Type B pancreatic cell (in vitro differentiated cells): ENCODE data around the gene IL12RB1. TPM values are rescaled to one million over a fixed set of nuclear protein-coding genes. Genes with fewer than 3 reads are reported as not detected.
"Not testable (repeated sequence)": the region's sequence is repeated elsewhere in the genome, so short reads cannot be mapped to it uniquely, and the experiment has no call there.

Source experiments
- DNase-seq: peaks from one replicate; pipeline ENCODE4 v3.0.0; 2021; ENCODE audit warnings: mixed read lengths; ENCODE audit not compliant: unreplicated experiment; ENCODE audit errors: extremely low spot score
- H3K27ac Mint-ChIP-seq: 2 replicates; pipeline ENCODE4 v1.8.0; 2021; ENCODE audit warnings: mild to moderate bottlenecking, mixed read lengths
- H3K27me3 Mint-ChIP-seq: 2 replicates; pipeline ENCODE4 v1.8.0; 2021; ENCODE audit warnings: mixed read lengths
- H3K36me3 Mint-ChIP-seq: 2 replicates; pipeline ENCODE4 v1.8.0; 2021; ENCODE audit warnings: mixed read lengths
- H3K4me1 Mint-ChIP-seq: one replicate; pipeline ENCODE4 v1.8.0; 2021; ENCODE audit warnings: mixed read lengths; ENCODE audit not compliant: unreplicated experiment
- H3K4me3 Mint-ChIP-seq: 2 replicates; pipeline ENCODE4 v1.8.0; 2021; ENCODE audit warnings: mild to moderate bottlenecking, mixed read lengths
- H3K9me3 Mint-ChIP-seq: 2 replicates; pipeline ENCODE4 v1.8.0; 2021; ENCODE audit warnings: mixed read lengths
- CTCF ChIP-seq: fragments of 200-600 bp; sonication (generic); conservative IDR thresholded peaks from 2 replicates; pipeline ENCODE4 v1.5.0; 2021; ENCODE audit warnings: antibody characterized with exemption, mild to moderate bottlenecking
- total RNA-seq: library from RNA; stranded (reverse); gene quantifications from 2 replicates; pipeline ENCODE4 v1.2.1, GENCODE V29; 2021; ENCODE audit warnings: low replicate concordance

The IL12RB1 gene
- total RNA-seq, 1 donor from 2014 or later, result not detected

- no peak for TF ChIP-seq CTCF
- Mint-ChIP-seq H3K36me3 (no peaks in the 10 kb centered on the region), H3K4me1 (no peaks in the 10 kb centered on the region), H3K27me3 (peaks cover 21% of the 10 kb centered on the region), H3K4me3 (no peak overlapping the region), H3K9me3 (no peaks in the 10 kb centered on the region), H3K27ac (peak overlapping the region; percentile 84)
- DNase-seq, result no peak
These were observed 41.3 kb downstream of the IL12RB1 start for GRCh38 chr19:18045307-18046050.

DNA sequence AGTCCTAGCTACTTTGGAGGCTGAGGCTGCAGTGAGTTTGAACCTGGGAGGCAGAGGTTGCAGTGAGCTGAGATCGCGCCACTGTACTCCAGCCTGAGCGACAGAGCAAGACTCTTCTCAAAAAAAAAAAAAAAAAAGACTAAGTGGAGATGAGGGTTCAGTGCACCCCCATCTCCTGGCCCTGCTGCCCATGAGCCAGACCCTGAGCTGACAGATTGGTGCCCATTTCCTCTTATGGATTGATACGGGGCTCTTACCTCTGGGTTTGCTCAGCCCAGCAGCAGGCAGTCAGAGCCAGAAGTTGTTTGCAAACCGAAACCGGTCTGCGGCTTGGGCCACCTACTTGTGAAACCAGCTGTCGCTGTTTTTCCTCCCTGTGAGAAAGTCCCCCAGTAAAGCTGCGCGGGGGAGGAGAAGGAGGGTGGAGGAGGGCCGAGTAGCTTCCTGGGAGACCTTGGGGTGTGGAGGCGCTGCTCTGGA lies 41.9 kb downstream of the IL12RB1 start:
- no peak for TF ChIP-seq CTCF
- no peak for DNase-seq
- H3K27ac Mint-ChIP-seq, result peak overlapping the region; percentile 84

GRCh38 chr19:18043676-18044075 lies 43.1 kb downstream of the IL12RB1 start:
- DNase-seq, result no peak
- no peaks in the 10 kb centered on the region for H3K9me3 Mint-ChIP-seq
- H3K4me3 Mint-ChIP-seq, result no peak overlapping the region
- H3K4me1 Mint-ChIP-seq, result no peaks in the 10 kb centered on the region
- H3K36me3 Mint-ChIP-seq, result no peaks in the 10 kb centered on the region
- peaks cover 17% of the 10 kb centered on the region for H3K27me3 Mint-ChIP-seq
- no peak overlapping the region for H3K27ac Mint-ChIP-seq
- TF ChIP-seq CTCF, result no peak

More for the DNA sequence above, 41.9 kb downstream of the IL12RB1 start:
- H3K9me3 Mint-ChIP-seq, result no peaks in the 10 kb centered on the region
- H3K4me1 Mint-ChIP-seq, result no peaks in the 10 kb centered on the region
- H3K4me3 Mint-ChIP-seq, result no peak overlapping the region
- H3K27me3 Mint-ChIP-seq, result peaks cover 17% of the 10 kb centered on the region
- H3K36me3 Mint-ChIP-seq, result no peaks in the 10 kb centered on the region

DNA sequence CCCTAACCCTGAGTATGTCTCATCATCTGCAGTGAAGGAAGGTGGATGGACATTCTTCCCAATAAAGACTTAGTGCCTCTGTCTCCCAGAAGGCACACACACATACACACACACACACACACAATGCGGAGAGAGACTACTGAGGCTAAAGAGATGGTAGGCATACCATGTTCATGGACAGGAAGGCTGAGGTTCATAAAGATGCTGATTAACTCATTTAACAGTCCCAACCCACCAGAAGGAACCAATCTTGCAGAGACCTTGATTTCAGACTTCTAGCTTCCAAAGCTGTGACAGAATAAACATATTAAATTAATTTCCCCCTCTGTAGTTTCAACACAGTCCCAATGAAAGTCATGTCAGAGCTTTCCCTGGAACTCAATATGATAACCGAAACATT lies 45.7 kb downstream of the IL12RB1 start:
- H3K36me3 Mint-ChIP-seq, result no peaks in the 10 kb centered on the region
- no peak for DNase-seq
- peaks cover 12% of the 10 kb centered on the region for H3K27me3 Mint-ChIP-seq
- H3K27ac Mint-ChIP-seq, result no peak overlapping the region
- H3K4me3 Mint-ChIP-seq, result no peak overlapping the region
- no peaks in the 10 kb centered on the region for H3K4me1 Mint-ChIP-seq
- H3K9me3 Mint-ChIP-seq, result no peaks in the 10 kb centered on the region
- TF ChIP-seq CTCF, result no peak

GRCh38 chr19:18032102-18032501 lies 54.6 kb downstream of the IL12RB1 start:
- H3K4me1 Mint-ChIP-seq, H3K27me3 Mint-ChIP-seq, DNase-seq, H3K9me3 Mint-ChIP-seq, H3K4me3 Mint-ChIP-seq, H3K27ac Mint-ChIP-seq, H3K36me3 Mint-ChIP-seq: not testable (repeated sequence)

GRCh38 chr19:18031401-18031800 lies 55.3 kb downstream of the IL12RB1 start:
- not testable (repeated sequence) for H3K4me3 Mint-ChIP-seq, H3K4me1 Mint-ChIP-seq, H3K27ac Mint-ChIP-seq, H3K9me3 Mint-ChIP-seq, DNase-seq, H3K27me3 Mint-ChIP-seq, H3K36me3 Mint-ChIP-seq
